GM12864 (cell line): ENCODE data around the gene SIAH3.

ENCODE experiments used
- DNase-seq: peaks from one replicate; pipeline ENCODE4 v3.0.0-alpha.2; 2011; ENCODE audit warnings: low read depth
- H3K4me3 ChIP-seq: 2 replicates; pipeline ENCODE4 v1.5.1; 2011; ENCODE audit warnings: mild to moderate bottlenecking, low read depth, low read length, control low read depth
- TF ChIP-seq, protein P1 (sequence below): IDR thresholded peaks from 2 replicates; pipeline ENCODE4 v1.5.1; 2011; ENCODE audit warnings: low read depth, mild to moderate bottlenecking, moderate library complexity, low read length, control low read depth, inconsistent platforms; ENCODE audit errors: missing control alignments

The SIAH3 gene

DNA sequence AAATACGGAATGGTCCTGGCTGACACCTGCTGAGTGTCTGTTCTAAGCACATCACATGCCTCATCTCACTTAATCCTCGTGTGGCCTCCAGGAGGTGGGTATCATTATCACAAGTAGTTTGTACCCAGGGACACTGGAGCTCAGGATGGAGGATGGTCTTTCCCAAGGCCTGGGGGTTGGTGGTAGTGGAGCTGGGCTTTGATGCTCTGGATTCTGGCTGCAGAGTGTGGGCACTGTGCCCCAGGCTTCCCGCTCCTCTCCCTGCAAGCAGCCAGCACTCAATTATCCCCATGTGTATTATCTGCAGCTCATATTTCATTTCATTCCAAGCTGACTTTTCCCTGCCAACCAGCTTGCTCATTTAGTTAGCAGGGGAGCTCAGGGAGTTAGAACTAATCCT is 52.1 kb downstream of the SIAH3 start:
- no peak overlapping the region for H3K4me3 ChIP-seq
- no peak for DNase-seq
- TF ChIP-seq, protein P1, sequence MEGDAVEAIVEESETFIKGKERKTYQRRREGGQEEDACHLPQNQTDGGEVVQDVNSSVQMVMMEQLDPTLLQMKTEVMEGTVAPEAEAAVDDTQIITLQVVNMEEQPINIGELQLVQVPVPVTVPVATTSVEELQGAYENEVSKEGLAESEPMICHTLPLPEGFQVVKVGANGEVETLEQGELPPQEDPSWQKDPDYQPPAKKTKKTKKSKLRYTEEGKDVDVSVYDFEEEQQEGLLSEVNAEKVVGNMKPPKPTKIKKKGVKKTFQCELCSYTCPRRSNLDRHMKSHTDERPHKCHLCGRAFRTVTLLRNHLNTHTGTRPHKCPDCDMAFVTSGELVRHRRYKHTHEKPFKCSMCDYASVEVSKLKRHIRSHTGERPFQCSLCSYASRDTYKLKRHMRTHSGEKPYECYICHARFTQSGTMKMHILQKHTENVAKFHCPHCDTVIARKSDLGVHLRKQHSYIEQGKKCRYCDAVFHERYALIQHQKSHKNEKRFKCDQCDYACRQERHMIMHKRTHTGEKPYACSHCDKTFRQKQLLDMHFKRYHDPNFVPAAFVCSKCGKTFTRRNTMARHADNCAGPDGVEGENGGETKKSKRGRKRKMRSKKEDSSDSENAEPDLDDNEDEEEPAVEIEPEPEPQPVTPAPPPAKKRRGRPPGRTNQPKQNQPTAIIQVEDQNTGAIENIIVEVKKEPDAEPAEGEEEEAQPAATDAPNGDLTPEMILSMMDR: no peak

DNA sequence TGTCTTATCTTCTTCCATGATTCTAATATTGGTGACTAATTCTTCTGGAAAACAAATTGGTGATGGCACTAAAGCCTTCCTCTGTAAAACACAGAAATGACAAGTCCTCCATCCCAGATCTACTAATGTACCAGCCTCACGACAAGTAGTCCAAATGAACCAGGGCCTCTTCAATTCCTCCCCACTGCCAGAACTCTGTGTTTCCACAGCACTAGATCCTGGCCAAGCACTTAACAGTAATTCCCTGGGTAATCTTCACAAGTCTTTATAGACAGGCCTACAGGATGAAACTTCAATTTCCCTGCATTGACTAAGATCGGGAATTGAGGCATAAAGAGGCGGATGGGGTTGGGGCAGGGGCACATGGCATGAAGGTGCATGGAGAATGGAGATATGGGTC is 52.7 kb downstream of the SIAH3 start:
- DNase-seq: no peak

DNA sequence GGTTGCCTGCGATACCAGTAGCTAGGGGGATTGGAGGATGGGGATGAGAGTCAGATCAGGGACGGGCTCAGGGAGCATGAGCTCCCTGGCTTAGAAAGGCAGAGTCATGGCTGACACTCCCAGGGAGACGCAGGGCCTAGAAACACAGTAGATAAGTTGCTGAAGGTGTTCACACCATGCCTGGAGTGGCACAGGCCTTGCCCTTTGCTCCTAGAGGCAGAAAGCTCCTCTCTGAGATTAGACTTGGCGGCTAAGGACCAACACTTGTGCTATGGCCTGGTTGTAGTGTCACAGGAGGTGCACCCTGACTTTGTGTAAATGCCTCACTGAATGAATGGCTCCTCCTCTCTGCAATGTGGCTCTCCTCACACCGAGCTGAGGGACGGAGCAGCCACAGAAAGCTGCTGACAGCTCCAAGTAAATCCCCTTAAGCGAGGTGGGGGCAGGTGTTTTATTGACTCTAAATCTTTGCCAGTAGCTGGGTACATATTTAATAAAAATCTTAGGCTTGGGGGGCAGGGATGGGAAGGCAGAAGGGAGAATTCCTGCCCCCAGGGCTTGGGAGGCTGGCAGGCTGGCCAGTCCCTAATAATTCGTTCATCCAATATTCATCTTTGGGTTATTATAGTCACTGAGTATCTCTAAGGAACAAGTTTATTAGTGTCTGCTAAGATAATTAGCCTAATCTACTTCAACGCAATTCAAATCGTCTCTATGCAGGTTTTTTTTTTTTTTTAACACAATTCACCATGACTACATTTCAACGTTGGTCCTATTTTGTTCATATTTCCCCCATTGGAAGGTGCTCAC is 54.9 kb downstream of the SIAH3 start:
- TF ChIP-seq, protein P1: no peak
- H3K4me3 ChIP-seq: no peak overlapping the region
- DNase-seq: no peak

More for the DNA sequence above, 52.7 kb downstream of the SIAH3 start:
- no peak overlapping the region for H3K4me3 ChIP-seq
- TF ChIP-seq, protein P1: no peak

DNA sequence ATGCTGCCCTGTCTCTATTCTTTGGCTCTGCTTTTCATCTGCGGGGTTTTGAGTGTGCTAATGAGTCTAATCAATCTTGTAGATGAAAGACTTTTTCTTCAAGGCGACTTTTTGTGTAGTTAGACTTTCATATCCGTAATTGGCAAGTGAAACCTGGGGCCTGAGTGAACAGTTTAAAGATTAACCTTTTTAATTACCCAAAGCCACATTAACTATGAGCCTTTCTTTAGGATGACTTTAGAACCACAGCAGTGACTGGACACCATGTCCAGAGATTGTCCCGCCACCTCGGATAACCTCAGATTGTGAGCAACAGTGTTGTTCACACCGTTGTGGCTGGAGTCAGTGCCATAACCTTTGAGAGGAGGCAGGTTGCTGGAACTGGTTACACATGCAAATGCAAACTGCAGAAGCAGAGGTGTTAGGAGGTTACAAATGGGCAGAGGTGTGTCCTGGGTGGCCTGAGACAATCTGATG is 58.7 kb downstream of the SIAH3 start:
- no peak overlapping the region for H3K4me3 ChIP-seq
- no peak for DNase-seq
- TF ChIP-seq, protein P1: no peak

DNA sequence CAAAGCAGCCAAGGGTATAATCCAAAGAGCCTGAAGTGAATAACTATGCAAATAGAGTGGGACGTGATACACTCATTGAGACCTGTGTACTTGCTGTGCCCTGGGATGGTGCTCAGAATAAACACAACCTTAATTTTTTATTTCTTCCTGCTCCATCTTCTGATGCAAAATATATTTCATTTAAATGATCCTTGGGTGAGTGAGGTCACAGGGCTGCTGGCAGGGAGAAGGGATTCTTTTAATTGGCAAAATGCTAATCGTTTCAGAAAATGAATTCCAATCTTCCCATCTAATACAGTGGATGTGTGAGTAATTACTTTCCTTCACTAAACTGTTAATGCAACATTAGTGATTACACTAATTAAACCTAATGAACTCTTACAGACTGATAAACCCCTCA is 63.5 kb downstream of the SIAH3 start:
- DNase-seq: no peak
- no peak overlapping the region for H3K4me3 ChIP-seq
- TF ChIP-seq, protein P1: no peak

DNA sequence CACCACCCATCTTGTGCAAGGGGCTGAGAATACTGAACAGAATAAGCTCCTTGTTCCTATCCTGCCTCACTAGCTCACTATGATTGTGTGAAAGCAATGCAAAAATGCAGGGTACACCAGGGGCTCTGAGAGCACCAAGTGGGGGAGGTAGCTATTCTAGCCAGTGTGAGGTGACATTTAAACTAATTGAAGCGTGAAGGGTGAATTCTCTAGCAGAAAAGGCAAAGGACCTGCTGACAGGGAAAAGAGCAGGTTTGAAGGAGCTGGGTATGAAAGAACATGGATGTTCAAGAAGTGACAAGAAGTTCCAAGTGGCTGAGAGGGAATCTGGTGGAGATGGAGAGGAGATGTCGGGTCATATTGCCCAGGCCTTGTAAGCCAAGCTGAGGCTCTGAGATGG is 64.2 kb downstream of the SIAH3 start:
- H3K4me3 ChIP-seq: no peak overlapping the region
- no peak for DNase-seq
- TF ChIP-seq, protein P1: no peak
